Dendritic cell treated with granulocyte-macrophage colony-stimulating factor and Interleukin-4, amounts not matched to agents 40 ng/mL and 50 ng/mL, for 4 days (primary cell): ENCODE data around the gene NOS1AP.

Experiments used
- H3K27ac Mint-ChIP-seq: one replicate; pipeline ENCODE4 v1.8.0; 2022; ENCODE audit warnings: mild to moderate bottlenecking, mixed read lengths
- H3K27me3 Mint-ChIP-seq: one replicate; pipeline ENCODE4 v1.8.0; 2022; ENCODE audit warnings: mild to moderate bottlenecking, mixed read lengths
- H3K36me3 Mint-ChIP-seq: one replicate; pipeline ENCODE4 v1.8.0; 2022; ENCODE audit warnings: low read depth, mixed read lengths
- H3K4me1 Mint-ChIP-seq: one replicate; pipeline ENCODE4 v1.8.0; 2022; ENCODE audit warnings: low read depth, mixed read lengths
- H3K4me3 Mint-ChIP-seq: one replicate; pipeline ENCODE4 v1.8.0; 2022; ENCODE audit warnings: mild to moderate bottlenecking, moderate library complexity, mixed read lengths
- H3K9me3 Mint-ChIP-seq: one replicate; pipeline ENCODE4 v1.8.0; 2022; ENCODE audit warnings: mixed read lengths
- intact Hi-C: fragments of 100-400 bp; cut with micrococcal nuclease; formaldehyde crosslinking; loops from one replicate; pipeline ENCODE4 v1.15.0; 2022

The NOS1AP gene

DNA sequence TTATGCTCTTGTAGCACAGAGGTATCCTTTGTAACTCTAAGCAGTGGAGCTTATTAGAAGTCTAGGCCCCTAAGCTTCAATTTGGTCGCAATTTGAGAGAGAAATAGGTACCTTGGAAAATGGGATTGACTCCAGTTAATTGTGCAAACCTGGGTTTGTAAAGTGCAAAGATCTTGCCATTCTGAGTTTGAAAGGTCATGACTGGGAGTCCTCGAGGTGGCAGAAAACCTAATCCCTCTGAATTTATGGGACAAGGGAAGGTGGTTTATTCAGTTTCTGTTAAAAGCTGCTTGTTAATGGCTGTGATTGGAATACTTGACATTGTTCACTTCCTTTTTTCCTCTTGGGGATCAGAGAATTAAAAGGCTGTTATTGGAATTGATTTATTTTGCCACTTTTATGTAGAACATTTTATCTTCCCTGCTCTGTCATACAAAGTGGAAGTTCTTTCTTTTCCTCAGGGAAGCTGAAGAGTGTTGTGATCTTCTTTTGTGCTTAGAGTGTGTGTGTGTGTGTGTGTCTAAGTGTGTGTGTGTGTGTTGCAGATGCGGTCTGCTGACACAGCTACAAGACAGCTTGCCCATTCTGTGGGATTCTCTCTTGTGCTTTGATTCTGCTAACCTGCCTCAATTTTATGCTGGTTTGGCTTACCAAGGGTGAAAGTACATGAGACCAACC lies 162.7 kb downstream of the NOS1AP start:
- intact Hi-C loops = no loop called here
- H3K27me3 Mint-ChIP-seq = no peaks in the 10 kb centered on the region
- no peaks in the 10 kb centered on the region for H3K36me3 Mint-ChIP-seq
- no peak overlapping the region for H3K4me3 Mint-ChIP-seq
- H3K27ac Mint-ChIP-seq = no peak overlapping the region
- H3K9me3 Mint-ChIP-seq = no peaks in the 10 kb centered on the region
- peaks cover 63% of the 10 kb centered on the region for H3K4me1 Mint-ChIP-seq

DNA sequence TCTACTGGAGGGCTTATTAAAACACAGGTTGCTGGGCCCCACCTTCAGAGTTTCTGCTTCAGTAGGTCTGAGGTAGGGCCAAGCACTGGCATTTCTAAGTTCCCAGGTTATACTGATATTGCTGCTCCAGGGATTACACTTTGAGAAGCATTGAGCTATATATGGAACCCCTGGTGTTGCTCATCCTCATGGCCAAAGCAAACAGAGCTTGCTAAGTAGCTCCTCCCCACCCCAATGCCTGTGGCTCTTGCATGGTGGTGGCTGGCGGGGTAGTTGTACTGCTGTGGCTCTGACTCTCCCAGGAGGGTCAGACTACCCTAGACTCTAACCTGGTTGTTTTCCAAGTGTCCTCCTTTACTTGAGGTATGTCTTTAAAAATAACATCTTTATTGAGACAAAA lies 163.6 kb downstream of the NOS1AP start:
- no peak overlapping the region for H3K27ac Mint-ChIP-seq
- H3K4me3 Mint-ChIP-seq = no peak overlapping the region
- no peaks in the 10 kb centered on the region for H3K27me3 Mint-ChIP-seq
- no peaks in the 10 kb centered on the region for H3K36me3 Mint-ChIP-seq
- no peaks in the 10 kb centered on the region for H3K9me3 Mint-ChIP-seq
- H3K4me1 Mint-ChIP-seq = peaks cover 63% of the 10 kb centered on the region
- intact Hi-C loops = no loop called here

DNA sequence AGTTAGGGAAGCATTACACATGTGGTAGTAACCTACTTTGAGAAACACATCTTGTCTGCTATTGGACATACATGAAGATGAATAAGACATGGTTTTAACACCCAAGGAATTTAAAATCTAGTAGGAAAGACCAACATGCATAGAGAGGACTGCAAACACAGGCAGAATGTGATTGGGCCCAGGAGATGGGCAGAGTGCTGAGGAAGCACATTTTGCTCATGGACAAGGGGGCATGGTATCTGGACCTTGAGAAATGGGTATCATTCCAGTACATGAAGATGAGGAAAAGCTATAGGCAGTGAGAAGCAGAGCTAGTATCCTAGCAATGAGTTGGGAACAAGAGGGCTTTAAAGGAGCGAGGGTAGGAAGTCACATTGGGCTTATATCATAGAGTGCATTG lies 164.4 kb downstream of the NOS1AP start:
- no peaks in the 10 kb centered on the region for H3K9me3 Mint-ChIP-seq
- H3K27ac Mint-ChIP-seq = no peak overlapping the region
- H3K27me3 Mint-ChIP-seq = no peaks in the 10 kb centered on the region
- H3K4me3 Mint-ChIP-seq = no peak overlapping the region
- intact Hi-C loops = no loop called here
- H3K4me1 Mint-ChIP-seq = peaks cover 57% of the 10 kb centered on the region
- no peaks in the 10 kb centered on the region for H3K36me3 Mint-ChIP-seq

- intact Hi-C loops = no loop called here
- H3K4me1 Mint-ChIP-seq = peaks cover 51% of the 10 kb centered on the region
- H3K4me3 Mint-ChIP-seq = no peak overlapping the region
- no peaks in the 10 kb centered on the region for H3K27me3 Mint-ChIP-seq
- H3K36me3 Mint-ChIP-seq = no peaks in the 10 kb centered on the region
- H3K9me3 Mint-ChIP-seq = no peaks in the 10 kb centered on the region
- no peak overlapping the region for H3K27ac Mint-ChIP-seq
These were observed 165.1 kb downstream of the NOS1AP start for GRCh38 chr1:162234571-162234970.

- Mint-ChIP-seq H3K9me3 (no peaks in the 10 kb centered on the region), H3K27ac (no peak overlapping the region), H3K36me3 (no peaks in the 10 kb centered on the region), H3K4me3 (no peak overlapping the region), H3K4me1 (peaks cover 44% of the 10 kb centered on the region), H3K27me3 (no peaks in the 10 kb centered on the region)
- intact Hi-C loops = no loop called here
These were observed 165.8 kb downstream of the NOS1AP start for GRCh38 chr1:162235241-162235800.

GRCh38 chr1:162236201-162236600 lies 166.7 kb downstream of the NOS1AP start:
- no peaks in the 10 kb centered on the region for H3K36me3 Mint-ChIP-seq
- intact Hi-C loops = no loop called here

GRCh38 chr1:162236618-162237017 lies 167.1 kb downstream of the NOS1AP start:
- Mint-ChIP-seq H3K27me3 (no peaks in the 10 kb centered on the region), H3K27ac (no peak overlapping the region), H3K36me3 (no peaks in the 10 kb centered on the region), H3K4me3 (no peak overlapping the region), H3K4me1 (peaks cover 38% of the 10 kb centered on the region), H3K9me3 (no peaks in the 10 kb centered on the region)
- intact Hi-C loops = no loop called here

More at GRCh38 chr1:162236201-162236600, 166.7 kb downstream of the NOS1AP start:
- Mint-ChIP-seq H3K27ac (no peak overlapping the region), H3K27me3 (no peaks in the 10 kb centered on the region), H3K9me3 (no peaks in the 10 kb centered on the region), H3K4me1 (peaks cover 38% of the 10 kb centered on the region), H3K4me3 (no peak overlapping the region)

- no peak overlapping the region for H3K4me3 Mint-ChIP-seq
- intact Hi-C loops = no loop called here
- no peaks in the 10 kb centered on the region for H3K36me3 Mint-ChIP-seq
- H3K27me3 Mint-ChIP-seq = peaks cover 3% of the 10 kb centered on the region
- H3K9me3 Mint-ChIP-seq = no peaks in the 10 kb centered on the region
- H3K4me1 Mint-ChIP-seq = peaks cover 12% of the 10 kb centered on the region
- no peak overlapping the region for H3K27ac Mint-ChIP-seq
These were observed 171.1 kb downstream of the NOS1AP start for GRCh38 chr1:162240577-162240976.

- H3K27me3 Mint-ChIP-seq = peaks cover 3% of the 10 kb centered on the region
- intact Hi-C loops = no loop called here
- no peak overlapping the region for H3K27ac Mint-ChIP-seq
- no peaks in the 10 kb centered on the region for H3K4me1 Mint-ChIP-seq
- no peaks in the 10 kb centered on the region for H3K36me3 Mint-ChIP-seq
- H3K4me3 Mint-ChIP-seq = no peak overlapping the region
- no peaks in the 10 kb centered on the region for H3K9me3 Mint-ChIP-seq
These were observed 173.3 kb downstream of the NOS1AP start for GRCh38 chr1:162242804-162243203.

GRCh38 chr1:162248854-162249535 lies 179.5 kb downstream of the NOS1AP start:
- no peak overlapping the region for H3K4me3 Mint-ChIP-seq
- intact Hi-C loops = no loop called here
- no peak overlapping the region for H3K27ac Mint-ChIP-seq
- no peaks in the 10 kb centered on the region for H3K36me3 Mint-ChIP-seq
- peaks cover 12% of the 10 kb centered on the region for H3K4me1 Mint-ChIP-seq
- no peaks in the 10 kb centered on the region for H3K9me3 Mint-ChIP-seq
- peaks cover 1% of the 10 kb centered on the region for H3K27me3 Mint-ChIP-seq

GRCh38 chr1:162250004-162250730 lies 180.7 kb downstream of the NOS1AP start:
- H3K27me3 Mint-ChIP-seq = no peaks in the 10 kb centered on the region
- no peaks in the 10 kb centered on the region for H3K36me3 Mint-ChIP-seq
- intact Hi-C loops = no loop called here
- H3K4me1 Mint-ChIP-seq = peaks cover 24% of the 10 kb centered on the region
- no peak overlapping the region for H3K27ac Mint-ChIP-seq
- H3K9me3 Mint-ChIP-seq = no peaks in the 10 kb centered on the region
- H3K4me3 Mint-ChIP-seq = no peak overlapping the region

GRCh38 chr1:162251102-162251501 lies 181.6 kb downstream of the NOS1AP start:
- intact Hi-C loops = no loop called here
- H3K36me3 Mint-ChIP-seq = no peaks in the 10 kb centered on the region
- no peaks in the 10 kb centered on the region for H3K27me3 Mint-ChIP-seq
- H3K9me3 Mint-ChIP-seq = no peaks in the 10 kb centered on the region
- no peak overlapping the region for H3K4me3 Mint-ChIP-seq
- H3K27ac Mint-ChIP-seq = no peak overlapping the region
- H3K4me1 Mint-ChIP-seq = peaks cover 32% of the 10 kb centered on the region

- intact Hi-C loops = no loop called here
- no peak overlapping the region for H3K27ac Mint-ChIP-seq
- H3K9me3 Mint-ChIP-seq = no peaks in the 10 kb centered on the region
- H3K4me3 Mint-ChIP-seq = no peak overlapping the region
- no peaks in the 10 kb centered on the region for H3K36me3 Mint-ChIP-seq
- no peaks in the 10 kb centered on the region for H3K27me3 Mint-ChIP-seq
- H3K4me1 Mint-ChIP-seq = peaks cover 43% of the 10 kb centered on the region
These were observed 182.7 kb downstream of the NOS1AP start for GRCh38 chr1:162252214-162252613.

DNA sequence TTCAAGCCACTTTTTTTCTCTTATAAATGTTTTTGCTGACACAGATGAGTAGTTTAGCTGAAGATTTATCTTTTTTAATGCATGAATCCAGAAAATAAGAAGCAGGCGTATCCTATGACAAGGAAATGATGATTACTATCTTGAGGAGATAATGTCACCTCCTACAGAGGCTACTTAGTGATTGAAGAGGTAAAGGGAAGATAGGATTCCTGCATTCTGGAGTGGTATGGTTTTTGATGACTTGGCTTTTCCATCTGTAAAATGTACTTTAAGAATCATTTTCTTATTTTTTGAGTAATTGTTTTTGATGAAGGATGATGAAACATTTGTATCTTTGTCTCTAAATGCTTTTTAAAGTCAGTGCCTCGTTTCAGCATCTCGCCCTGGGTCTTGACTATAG lies 184.3 kb downstream of the NOS1AP start:
- Mint-ChIP-seq H3K4me1 (peaks cover 43% of the 10 kb centered on the region), H3K36me3 (no peaks in the 10 kb centered on the region), H3K27ac (no peak overlapping the region), H3K4me3 (no peak overlapping the region), H3K27me3 (no peaks in the 10 kb centered on the region), H3K9me3 (no peaks in the 10 kb centered on the region)
- intact Hi-C loops = no loop called here
